ENCODE measurements around the gene KCNC3.

KCNC3 gene

DNA sequence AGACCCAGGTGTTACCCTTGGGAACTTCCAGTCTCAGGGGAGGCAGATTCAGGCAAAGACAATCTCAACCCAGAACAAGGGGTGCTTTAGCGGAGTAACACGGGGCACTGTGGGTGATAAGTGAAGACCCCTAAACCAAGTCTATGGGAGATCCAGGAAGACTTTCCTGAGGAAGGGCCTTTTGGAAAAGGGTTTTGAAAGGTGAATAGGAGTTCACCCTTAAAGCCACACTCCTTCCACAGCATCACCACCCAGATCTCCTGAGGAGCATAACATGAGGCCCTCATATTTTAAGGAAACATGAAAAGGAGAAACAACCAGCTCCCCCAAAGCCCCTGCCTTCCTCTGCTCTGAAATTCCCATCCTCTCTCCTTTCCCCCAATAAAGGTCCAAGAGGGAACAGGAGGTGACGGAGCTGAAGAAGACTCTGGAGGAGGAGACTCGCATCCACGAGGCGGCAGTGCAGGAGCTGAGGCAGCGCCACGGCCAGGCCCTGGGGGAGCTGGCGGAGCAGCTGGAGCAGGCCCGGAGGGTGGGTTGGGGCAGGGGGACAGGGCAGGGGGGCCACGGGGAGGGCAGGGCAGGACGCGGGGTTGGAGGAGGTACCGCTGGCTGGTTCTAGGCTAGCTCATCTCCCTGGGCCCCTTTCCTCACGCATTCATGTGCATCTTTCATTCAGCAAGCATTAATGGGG is 52.7 kb downstream of the KCNC3 start:
- no peak for DNase-seq (ENCODE audit: low read depth)

DNA sequence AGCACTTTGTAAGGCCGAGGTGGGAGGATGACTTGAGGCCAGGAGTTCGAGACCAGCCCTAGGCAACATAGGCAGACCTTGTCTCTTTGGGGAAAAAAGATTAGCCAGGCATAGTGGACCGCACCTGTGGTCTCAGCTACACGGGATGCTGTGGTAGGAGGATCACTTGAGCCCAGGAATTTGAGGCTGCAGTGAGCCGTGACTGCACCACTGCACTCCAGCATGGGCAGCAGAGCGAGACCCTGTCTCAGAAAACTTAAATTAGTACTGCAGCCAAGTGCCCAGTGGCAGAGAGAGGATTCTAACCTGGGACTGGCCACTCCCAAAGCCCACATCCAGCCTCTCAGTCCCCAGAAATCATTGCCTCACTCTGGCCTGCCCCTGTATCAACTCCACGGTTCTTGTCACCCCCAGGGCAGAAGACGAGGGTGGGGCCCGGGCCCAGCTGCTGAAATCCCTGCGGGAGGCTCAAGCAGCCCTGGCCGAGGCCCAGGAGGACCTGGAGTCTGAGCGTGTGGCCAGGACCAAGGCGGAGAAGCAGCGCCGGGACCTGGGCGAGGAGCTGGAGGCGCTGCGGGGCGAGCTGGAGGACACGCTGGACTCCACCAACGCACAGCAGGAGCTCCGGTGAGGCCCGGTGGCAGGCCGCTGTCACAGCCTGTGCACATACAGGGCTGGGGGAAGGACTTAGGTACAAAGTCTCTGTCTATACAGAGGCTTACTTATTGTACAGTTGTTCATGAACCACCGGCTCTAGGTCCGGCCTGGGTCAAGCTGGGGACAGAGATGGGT is 53.4 kb downstream of the KCNC3 start:
- no peak for DNase-seq (ENCODE audit: low read depth)

DNA sequence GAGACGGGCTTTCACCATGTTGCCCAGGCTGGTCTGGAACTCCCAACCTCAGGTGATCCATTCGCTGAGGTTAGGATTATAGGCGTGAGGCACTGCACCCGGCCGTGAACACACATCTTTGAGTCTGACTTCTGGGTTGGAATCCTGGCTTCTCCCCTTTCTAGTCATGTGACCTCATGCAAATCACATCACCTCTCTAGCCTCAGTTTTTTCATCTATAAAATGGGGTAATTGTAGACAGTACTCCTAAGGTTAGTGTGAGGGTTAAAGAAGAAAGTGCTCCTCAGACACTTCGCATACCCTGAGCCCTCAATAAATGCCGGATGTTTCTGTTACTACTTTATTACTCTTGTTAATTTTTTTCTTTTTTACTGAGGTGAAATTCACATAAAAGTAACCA is 55.4 kb downstream of the KCNC3 start:
- no peak for DNase-seq (ENCODE audit: low read depth)

DNA sequence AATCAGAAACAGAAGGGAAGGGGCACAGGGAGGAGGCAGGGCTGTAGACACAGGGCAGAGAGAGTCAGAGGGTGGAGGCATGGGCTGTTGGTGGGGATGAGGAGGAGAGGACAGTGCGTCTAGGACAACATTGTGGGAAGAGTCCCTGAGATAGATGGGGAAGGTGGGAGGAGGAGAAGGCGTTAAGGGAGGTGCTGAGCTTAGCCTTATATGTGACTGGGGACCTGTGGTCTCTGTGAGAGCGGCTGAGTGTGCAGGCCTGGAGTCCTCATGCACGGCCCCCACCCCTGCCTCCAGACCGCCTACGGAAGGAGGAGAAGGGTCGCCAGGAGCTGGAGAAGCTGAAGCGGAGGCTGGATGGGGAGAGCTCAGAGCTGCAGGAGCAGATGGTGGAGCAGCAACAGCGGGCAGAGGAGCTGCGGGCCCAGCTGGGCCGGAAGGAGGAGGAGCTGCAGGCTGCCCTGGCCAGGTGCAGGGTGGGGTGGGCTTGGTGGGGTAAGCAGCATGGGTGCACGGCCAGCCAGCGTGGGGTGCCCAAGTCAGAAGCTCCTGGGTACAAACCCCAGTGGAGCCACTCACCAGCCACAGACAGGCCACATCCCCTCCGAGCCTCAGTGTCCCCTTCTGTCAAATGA is 56.8 kb downstream of the KCNC3 start:
- no peak for DNase-seq (ENCODE audit: low read depth)

DNA sequence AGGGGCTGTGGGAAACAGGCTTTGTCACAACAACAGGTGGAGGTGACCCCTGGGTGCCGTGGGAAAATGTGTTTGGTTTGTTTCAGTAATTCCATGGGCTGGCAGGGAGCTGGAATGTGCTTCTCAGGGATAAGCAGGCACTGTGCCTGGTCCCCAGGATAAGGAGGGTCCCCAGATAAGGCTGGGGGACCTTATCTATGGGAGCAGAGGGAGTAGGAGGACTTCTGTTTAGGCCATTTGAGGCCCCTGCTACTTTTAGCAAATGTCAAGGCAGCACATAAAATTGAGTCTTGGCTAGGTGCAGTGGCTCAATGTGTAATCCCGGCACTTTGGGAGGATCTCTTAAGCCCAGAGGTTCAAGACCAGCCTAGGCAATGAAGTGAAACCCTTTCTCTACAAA is 59.5 kb downstream of the KCNC3 start:
- no peak for DNase-seq (ENCODE audit: low read depth)

DNA sequence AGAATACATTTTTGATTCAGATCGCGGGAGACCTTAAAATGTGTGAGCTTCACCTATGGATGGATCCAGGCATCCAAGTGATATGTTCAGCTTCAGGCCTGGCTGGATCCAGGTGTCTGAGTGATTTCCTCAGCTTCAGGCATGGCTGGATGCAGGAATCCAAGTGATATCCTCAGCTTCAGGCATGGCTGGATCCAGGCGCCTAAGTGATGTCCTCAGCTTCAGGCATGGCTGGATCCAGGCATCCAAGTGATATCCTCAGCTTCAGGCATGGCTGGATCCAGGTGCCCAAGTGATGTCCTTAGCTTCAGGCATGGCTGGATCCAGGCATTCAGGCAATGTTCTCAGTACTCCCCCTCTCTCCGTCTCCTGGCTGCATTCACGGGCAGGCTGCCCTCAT is 60.7 kb downstream of the KCNC3 start:
- DNase-seq (ENCODE audit: low read depth), result no peak

DNA sequence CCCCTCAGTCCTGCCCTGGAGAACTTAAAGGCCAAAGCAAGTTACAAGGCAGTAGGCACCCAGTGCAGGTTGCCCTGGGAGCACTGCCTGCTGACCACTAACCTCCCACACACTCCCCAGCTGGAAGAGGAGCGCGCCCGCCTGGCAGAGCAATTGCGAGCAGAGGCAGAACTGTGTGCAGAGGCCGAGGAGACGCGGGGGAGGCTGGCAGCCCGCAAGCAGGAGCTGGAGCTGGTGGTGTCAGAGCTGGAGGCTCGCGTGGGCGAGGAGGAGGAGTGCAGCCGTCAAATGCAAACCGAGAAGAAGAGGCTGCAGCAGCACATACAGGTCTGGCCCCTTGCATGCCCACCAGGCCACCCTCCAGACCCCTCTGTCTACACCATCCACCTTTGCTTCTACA is 61.1 kb downstream of the KCNC3 start:
- no peak for DNase-seq (ENCODE audit: low read depth)

DNA sequence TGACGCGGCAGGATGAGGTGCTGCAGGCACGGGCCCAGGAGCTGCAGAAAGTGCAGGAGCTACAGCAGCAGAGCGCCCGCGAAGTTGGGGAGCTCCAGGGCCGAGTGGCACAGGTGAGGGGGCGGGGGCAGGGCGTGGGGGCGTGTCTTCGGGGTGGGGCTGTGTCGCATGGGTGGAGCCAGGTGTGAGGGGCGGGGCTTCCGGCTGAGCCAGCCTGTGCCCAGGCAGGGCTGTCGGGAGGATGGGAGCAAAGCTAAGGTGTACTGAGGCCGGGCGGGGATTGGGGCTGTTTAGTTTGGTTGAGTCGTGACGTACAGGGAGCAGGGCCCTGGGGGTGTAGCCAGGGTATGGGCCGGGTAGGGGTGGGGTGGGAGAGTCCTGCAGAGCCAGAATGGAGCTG is 62.3 kb downstream of the KCNC3 start:
- no peak for DNase-seq (ENCODE audit: low read depth)

DNA sequence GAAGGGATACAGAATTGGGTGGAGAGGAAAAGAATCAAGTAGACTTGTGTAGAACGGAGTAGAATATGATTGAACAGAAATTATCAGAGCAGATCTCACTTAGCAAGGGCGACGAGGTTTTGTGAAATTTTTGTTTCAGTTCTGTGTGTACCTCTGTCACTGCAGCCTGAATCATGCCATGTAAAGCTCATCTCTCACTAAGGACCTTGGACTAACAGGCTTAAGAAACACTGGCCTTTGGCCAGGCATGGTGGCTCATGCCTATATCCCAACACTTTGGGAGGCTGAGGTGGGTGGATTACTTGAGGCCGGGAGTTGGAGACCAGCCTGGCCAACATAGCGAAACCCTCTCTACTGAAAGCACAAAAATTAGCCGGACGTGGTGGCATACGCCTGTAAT is 63.1 kb downstream of the KCNC3 start:
- no peak for DNase-seq (ENCODE audit: low read depth)

DNA sequence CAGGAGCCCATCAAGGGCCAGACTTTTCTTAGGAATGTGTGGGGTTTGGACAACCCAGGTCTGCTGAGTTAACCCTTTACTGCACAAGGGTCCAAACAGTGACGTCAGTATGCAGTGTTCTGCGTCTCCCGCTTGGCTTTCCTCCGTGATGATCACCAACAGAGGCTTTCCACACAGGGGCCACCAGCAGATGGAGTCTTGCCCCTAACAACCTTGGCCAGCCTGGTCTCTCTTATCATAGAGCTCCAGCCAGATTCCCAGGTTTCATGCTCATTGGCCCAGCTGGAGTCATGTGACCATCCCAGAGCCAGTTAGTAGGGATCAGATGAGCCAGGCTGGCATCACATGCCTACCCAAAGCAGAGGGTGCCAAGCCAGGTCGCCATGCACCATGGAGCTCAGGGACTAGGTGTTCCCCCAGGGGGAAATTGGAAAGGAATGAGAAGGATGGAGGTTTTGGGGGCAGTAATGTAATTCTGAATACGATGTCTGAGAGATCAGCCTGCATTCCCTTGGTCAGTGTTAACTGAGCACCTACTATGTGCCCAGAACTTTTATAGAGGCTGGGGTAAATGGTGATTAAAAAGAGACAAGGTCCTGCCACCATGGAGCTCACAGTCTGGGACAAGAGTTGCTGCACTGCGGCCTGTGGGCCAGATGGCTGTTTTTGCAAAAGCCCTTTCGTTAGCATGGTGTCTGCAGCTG is 64.5 kb downstream of the KCNC3 start:
- no peak for DNase-seq (ENCODE audit: low read depth)

DNA sequence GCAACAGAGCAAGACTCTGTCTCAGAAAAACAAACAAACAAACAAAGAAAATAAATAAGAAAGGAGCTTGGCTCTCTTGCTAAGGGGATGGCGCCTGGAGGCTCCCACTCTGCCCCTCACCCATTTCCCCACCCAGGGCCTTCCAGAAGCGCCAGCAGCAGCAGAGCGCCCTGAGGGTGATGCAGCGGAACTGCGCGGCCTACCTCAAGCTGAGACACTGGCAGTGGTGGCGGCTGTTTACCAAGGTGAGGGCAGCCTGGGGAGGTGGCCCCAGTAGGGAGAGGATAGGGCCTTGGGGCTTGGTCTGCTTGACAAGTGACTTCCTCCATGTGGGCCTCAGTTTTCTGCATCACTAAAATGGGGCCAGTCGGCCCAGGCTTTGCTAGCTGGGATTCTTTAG is 66.0 kb downstream of the KCNC3 start:
- DNase-seq (ENCODE audit: low read depth), result no peak

Measured in CMK (cell line).